GM23338 (cell line): ENCODE data around the gene GDPD2. TPM values are rescaled to one million over a fixed set of nuclear protein-coding genes. Genes with fewer than 3 reads are reported as not detected.

ENCODE experiments used
- ATAC-seq: fragments of 200-7000 bp; cut with Tn5 transposase; 3 replicates; pipeline ENCODE4 v1.9.1; 2020
- DNase-seq: peaks from one replicate; pipeline ENCODE4 v3.0.0-alpha.2; 2015; ENCODE audit warnings: low spot score
- H2AFZ ChIP-seq: fragments of 200-600 bp; sonication (generic); 2 replicates; pipeline ENCODE4 v1.8.0; 2016; ENCODE audit warnings: antibody characterized with exemption, mild to moderate bottlenecking, moderate library complexity
- H3F3A ChIP-seq: fragments of 200-600 bp; sonication (generic); replicated peaks from 2 replicates; pipeline ENCODE4 v1.8.0; 2017; ENCODE audit warnings: antibody characterized with exemption, mixed run types, low read depth
- H3K27ac ChIP-seq: fragments of 200-600 bp; sonication (generic); 2 replicates; pipeline ENCODE4 v1.6.1; 2016; ENCODE audit warnings: low read depth
- H3K27me3 ChIP-seq: fragments of 200-600 bp; sonication (generic); 2 replicates; pipeline ENCODE4 v1.8.0; 2016; ENCODE audit warnings: mild to moderate bottlenecking, mixed run types, moderate library complexity; ENCODE audit not compliant: insufficient read depth
- H3K36me3 ChIP-seq: fragments of 200-600 bp; sonication (generic); 2 replicates; pipeline ENCODE4 v1.8.0; 2016; ENCODE audit warnings: mild to moderate bottlenecking; ENCODE audit not compliant: insufficient read depth
- H3K4me1 ChIP-seq: fragments of 200-600 bp; sonication (generic); 2 replicates; pipeline ENCODE4 v1.8.0; 2016; ENCODE audit warnings: mild to moderate bottlenecking, moderate library complexity; ENCODE audit not compliant: insufficient read depth
- H3K4me2 ChIP-seq: fragments of 200-600 bp; sonication (generic); 2 replicates; pipeline ENCODE4 v1.7.1; 2017; ENCODE audit warnings: mixed run types
- H3K4me3 ChIP-seq: fragments of 200-600 bp; sonication (generic); 2 replicates; pipeline ENCODE4 v1.6.1; 2016; ENCODE audit warnings: mixed run types
- H3K79me2 ChIP-seq: fragments of 200-600 bp; sonication (generic); replicated peaks from 2 replicates; pipeline ENCODE4 v1.8.0; 2017; ENCODE audit warnings: mild to moderate bottlenecking; ENCODE audit not compliant: insufficient read depth
- H3K9me2 ChIP-seq: fragments of 200-600 bp; sonication (generic); 2 replicates; pipeline ENCODE4 v1.8.0; 2017; ENCODE audit not compliant: insufficient read depth
- H4K20me1 ChIP-seq: fragments of 200-600 bp; sonication (generic); replicated peaks from 2 replicates; pipeline ENCODE4 v1.8.0; 2017; ENCODE audit warnings: mild to moderate bottlenecking; ENCODE audit not compliant: insufficient read depth
- H3K27ac Mint-ChIP-seq: 2 replicates; pipeline ENCODE4 v1.8.0; 2020; ENCODE audit warnings: inconsistent platforms, mild to moderate bottlenecking, moderate library complexity, mixed read lengths
- H3K27me3 Mint-ChIP-seq: 3 replicates; pipeline ENCODE4 v1.8.0; 2022; ENCODE audit warnings: low read depth, mild to moderate bottlenecking, moderate library complexity, mixed read lengths, inconsistent platforms; ENCODE audit not compliant: insufficient read depth, poor library complexity
- H3K36me3 Mint-ChIP-seq: 3 replicates; pipeline ENCODE4 v1.8.0; 2021; ENCODE audit warnings: low read depth, mild to moderate bottlenecking, inconsistent platforms, moderate library complexity, mixed read lengths
- H3K4me1 Mint-ChIP-seq: 3 replicates; pipeline ENCODE4 v1.8.0; 2020; ENCODE audit warnings: mild to moderate bottlenecking, inconsistent platforms, mixed read lengths
- H3K4me3 Mint-ChIP-seq: 3 replicates; pipeline ENCODE4 v1.8.0; 2021; ENCODE audit warnings: moderate library complexity, mild to moderate bottlenecking, inconsistent platforms, mixed read lengths
- H3K9me3 Mint-ChIP-seq: 3 replicates; pipeline ENCODE4 v1.8.0; 2020; ENCODE audit warnings: moderate library complexity, mild to moderate bottlenecking, inconsistent platforms, mixed read lengths
- CREB1 ChIP-seq: fragments of 250-450 bp; sonication (Bioruptor Pico); IDR thresholded peaks from 2 replicates; pipeline ENCODE4 v1.5.0; 2020; ENCODE audit warnings: low read depth, mild to moderate bottlenecking, moderate library complexity
- CTCF ChIP-seq, 2 experiments: fragments of 200-600 bp in 1 of 2; sonication (generic) in 1 of 2; conservative IDR thresholded peaks; 2 replicates each; pipeline versions ENCODE4 v1.5.1 to v1.6.1; 2016 to 2017; ENCODE audit warnings: antibody characterized with exemption in 2 of 2, low read depth in 2 of 2, mild to moderate bottlenecking in 2 of 2, moderate library complexity in 1 of 2
- ETS1 ChIP-seq: IDR thresholded peaks from 2 replicates; pipeline ENCODE4 v1.6.1; 2016; ENCODE audit warnings: antibody characterized with exemption
- EZH2 ChIP-seq: fragments of 200-600 bp; sonication (generic); IDR thresholded peaks from one replicate; pipeline ENCODE4 v1.8.0; 2017; ENCODE audit warnings: antibody characterized with exemption, mild to moderate bottlenecking, low read depth; ENCODE audit not compliant: unreplicated experiment
- EZH2phosphoT487 ChIP-seq: fragments of 200-600 bp; sonication (generic); IDR thresholded peaks from one replicate; pipeline ENCODE4 v1.8.1; 2018; ENCODE audit warnings: antibody characterized with exemption; ENCODE audit not compliant: unreplicated experiment
- JUNB ChIP-seq: IDR thresholded peaks from one replicate; pipeline ENCODE4 v1.6.1; 2016; ENCODE audit warnings: antibody characterized with exemption; ENCODE audit not compliant: unreplicated experiment
- NANOG ChIP-seq: IDR thresholded peaks from 2 replicates; pipeline ENCODE4 v1.6.1; 2016; ENCODE audit warnings: antibody characterized with exemption, borderline replicate concordance
- POLR2AphosphoS5 ChIP-seq: IDR thresholded peaks from 2 replicates; pipeline ENCODE4 v1.6.1; 2016; ENCODE audit warnings: antibody characterized with exemption, low read depth
- REST ChIP-seq: IDR thresholded peaks from one replicate; pipeline ENCODE4 v1.6.1; 2018; ENCODE audit warnings: antibody characterized with exemption; ENCODE audit not compliant: unreplicated experiment
- STAT1 ChIP-seq: IDR thresholded peaks from one replicate; pipeline ENCODE4 v1.6.1; 2016; ENCODE audit warnings: antibody characterized with exemption; ENCODE audit not compliant: unreplicated experiment
- ZNF114 ChIP-seq: fragments of 250-450 bp; sonication (Bioruptor Pico); IDR thresholded peaks from 2 replicates; pipeline ENCODE4 v1.5.0; 2020; ENCODE audit warnings: mild to moderate bottlenecking, moderate library complexity
- ZNF331 ChIP-seq: fragments of 250-450 bp; sonication (Bioruptor Pico); IDR thresholded peaks from 2 replicates; pipeline ENCODE4 v1.5.0; 2020; ENCODE audit warnings: low read depth, mild to moderate bottlenecking, moderate library complexity
- ZNF462 ChIP-seq: fragments of 250-450 bp; sonication (Bioruptor Pico); IDR thresholded peaks from 2 replicates; pipeline ENCODE4 v1.5.0; 2020; ENCODE audit warnings: mild to moderate bottlenecking, moderate library complexity
- polyA plus RNA-seq: library from polyadenylated mRNA; unstranded; fragments of >200 nt; fragmentation: Nextera tagmentation; extraction: Ambion mirVana; gene quantifications from 2 replicates; pipeline ENCODE4 v1.2.1, GENCODE V29; 2016
- total RNA-seq: library from RNA; depleted of rRNA; stranded (reverse); fragments of >200 nt; shearing (Covaris generic); gene quantifications from 2 replicates; pipeline ENCODE4 v1.2.3, GENCODE V29; 2014

Gene GDPD2
- total and polyA plus RNA-seq, 2 experiments from 2014 or later, result 5.2 to 11.3 TPM

- Histone ChIP-seq H3K79me2 (no peaks in the 10 kb centered on the region), H3K4me1 (no peaks in the 10 kb centered on the region), H3K4me3 (no peak overlapping the region), H3F3A (no peaks in the 10 kb centered on the region), H3K4me2 (no peak overlapping the region), H3K27ac (no peak overlapping the region), H2AFZ (no peak overlapping the region), H3K9me2 (no peaks in the 10 kb centered on the region), H3K27me3 (0 out of 2 replicates have a peak, but pooled peaks cover 5% of the 10 kb centered on the region), H4K20me1 (no peaks in the 10 kb centered on the region), H3K36me3 (no peaks in the 10 kb centered on the region)
- H3K27me3 Mint-ChIP-seq, result peaks cover 14% of the 10 kb centered on the region
- H3K4me3 Mint-ChIP-seq, result peak overlapping the region; percentile 3; the same call in 2 of the 3 replicates
- DNase-seq, result no peak
- H3K27ac Mint-ChIP-seq, result no peak overlapping the region
- H3K36me3 Mint-ChIP-seq, result no peaks in the 10 kb centered on the region
- ATAC-seq, result no peak
- TF ChIP-seq EZH2phosphoT487, result no peak
- TF ChIP-seq STAT1, result no peak
- no peak for TF ChIP-seq POLR2AphosphoS5
- TF ChIP-seq ZNF331, result no peak
- no peak for TF ChIP-seq JUNB
- TF ChIP-seq ZNF462 (CRISPR knock-in tag), result no peak
- no peak for TF ChIP-seq NANOG
- no peak for TF ChIP-seq CREB1 (CRISPR knock-in tag)
- no peak for TF ChIP-seq EZH2
- TF ChIP-seq REST, result no peak
- TF ChIP-seq ETS1, result no peak
- TF ChIP-seq CTCF (conservative IDR thresholded peaks at IDR 0.05; ENCODE audit: low read depth in 2 of 2), result no peak
- no peak for TF ChIP-seq ZNF114
- H3K9me3 Mint-ChIP-seq, result no peaks in the 10 kb centered on the region
- H3K4me1 Mint-ChIP-seq, result no peaks in the 10 kb centered on the region
Observed at GRCh38 chrX:70445951-70446350, 22.8 kb downstream of the GDPD2 start.
